ENCODE data around the gene NECAB3. TPM values are rescaled to one million over a fixed set of nuclear protein-coding genes. Genes with fewer than 3 reads are reported as not detected.
A peak's percentile ranks its signal among the peaks of the same experiment; 100 is the strongest.

The NECAB3 gene
- total RNA-seq, 2 experiments from 2014 or later, result 62.4 to 79.4 TPM

- H3K4me2 ChIP-seq (ENCODE audit: low read length), result no peak overlapping the region
- intact Hi-C loops (cut with micrococcal nuclease; ENCODE audit: unreplicated experiment), result loop anchor here (1.0 to 5.0 kb wide), 4 partner anchors 85 to 252 kb away; partner anchors contain the start of gene CDK5RAP1
- H3K36me3 ChIP-seq (ENCODE audit: insufficient read depth, low read length), result peaks cover 22% of the 10 kb centered on the region; the same call in 1 of the 2 replicates
- no peak for DNase-seq (ENCODE audit: low spot score)
- no peak overlapping the region for H2AFZ ChIP-seq (ENCODE audit: low read length)
- CTCF ChIA-PET (ENCODE audit: unreplicated experiment), result interaction anchor here (0.6 kb wide), 1 partner anchor 10 kb away, joined by 3 read pairs; no protein-coding TSS in a partner anchor
- H3K27ac ChIP-seq (ENCODE audit: low read depth, low read length, poor library complexity, severe bottlenecking), result no peak overlapping the region
- TF ChIP-seq, protein P1, sequence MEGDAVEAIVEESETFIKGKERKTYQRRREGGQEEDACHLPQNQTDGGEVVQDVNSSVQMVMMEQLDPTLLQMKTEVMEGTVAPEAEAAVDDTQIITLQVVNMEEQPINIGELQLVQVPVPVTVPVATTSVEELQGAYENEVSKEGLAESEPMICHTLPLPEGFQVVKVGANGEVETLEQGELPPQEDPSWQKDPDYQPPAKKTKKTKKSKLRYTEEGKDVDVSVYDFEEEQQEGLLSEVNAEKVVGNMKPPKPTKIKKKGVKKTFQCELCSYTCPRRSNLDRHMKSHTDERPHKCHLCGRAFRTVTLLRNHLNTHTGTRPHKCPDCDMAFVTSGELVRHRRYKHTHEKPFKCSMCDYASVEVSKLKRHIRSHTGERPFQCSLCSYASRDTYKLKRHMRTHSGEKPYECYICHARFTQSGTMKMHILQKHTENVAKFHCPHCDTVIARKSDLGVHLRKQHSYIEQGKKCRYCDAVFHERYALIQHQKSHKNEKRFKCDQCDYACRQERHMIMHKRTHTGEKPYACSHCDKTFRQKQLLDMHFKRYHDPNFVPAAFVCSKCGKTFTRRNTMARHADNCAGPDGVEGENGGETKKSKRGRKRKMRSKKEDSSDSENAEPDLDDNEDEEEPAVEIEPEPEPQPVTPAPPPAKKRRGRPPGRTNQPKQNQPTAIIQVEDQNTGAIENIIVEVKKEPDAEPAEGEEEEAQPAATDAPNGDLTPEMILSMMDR (conservative IDR thresholded peaks at IDR 0.05; ENCODE audit: low read length), result no peak
- TF ChIP-seq EZH2phosphoT487 (IDR thresholded peaks at IDR 0.05; ENCODE audit: borderline replicate concordance, low read depth, low read length), result no peak
- no peak overlapping the region for H3K4me3 ChIP-seq (ENCODE audit: low read depth, low read length, poor library complexity, severe bottlenecking)
- no TSS peak for BruUV-seq (replicated peaks)
- no peaks in the 10 kb centered on the region for H3K9me3 ChIP-seq (ENCODE audit: low read length)
- H3K79me2 ChIP-seq (ENCODE audit: insufficient read depth, low read depth, low read length), result no peaks in the 10 kb centered on the region
- POLR2A ChIA-PET, result no interaction called here
- H3K9me2 ChIP-seq (ENCODE audit: insufficient read depth, low read length), result no peaks in the 10 kb centered on the region
- H4K20me1 ChIP-seq (ENCODE audit: insufficient read depth, low read length), result no peaks in the 10 kb centered on the region
- peaks cover 19% of the 10 kb centered on the region for H3K4me1 ChIP-seq (ENCODE audit: insufficient read depth, low read length, poor library complexity, severe bottlenecking)
Measured at GRCh38 chr20:33653900-33654596, 20.2 kb downstream of the NECAB3 start.

DNA sequence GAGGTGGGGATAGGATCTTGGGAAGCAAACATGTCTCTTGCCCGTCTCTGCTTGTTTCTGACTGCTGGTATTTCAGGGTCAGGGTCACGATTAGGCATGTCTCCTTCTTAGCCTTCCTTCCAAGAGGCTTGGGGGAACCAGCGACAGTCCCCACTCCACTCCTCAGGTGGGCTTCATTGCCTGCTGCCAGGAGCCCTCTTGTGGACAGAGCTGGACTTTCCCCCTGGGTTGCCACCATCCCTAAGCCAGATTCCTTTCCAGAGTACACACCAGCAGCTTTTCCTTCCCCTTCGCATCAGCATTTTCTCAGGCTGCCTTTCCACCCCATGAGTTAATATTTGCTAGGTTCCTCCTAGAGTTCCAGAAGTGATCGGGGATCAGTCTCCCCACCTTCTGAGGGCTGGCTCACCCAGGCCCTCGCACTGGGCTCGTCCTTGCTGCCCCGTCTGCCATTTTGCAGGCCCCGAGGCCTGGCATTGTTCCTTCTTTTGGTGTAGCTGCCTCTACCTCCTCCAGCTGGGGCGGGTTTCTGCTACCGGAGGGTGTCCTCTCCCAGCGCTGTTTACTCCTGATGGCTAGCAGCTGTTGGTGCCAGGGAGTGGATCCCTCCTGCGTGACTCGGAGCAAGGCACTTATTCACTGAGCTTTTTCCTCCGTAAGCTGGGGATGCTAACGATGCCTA lies 20.9 kb downstream of the NECAB3 start:
- Histone ChIP-seq H3K79me2 (ENCODE audit: insufficient read depth, low read depth, low read length) (no peaks in the 10 kb centered on the region), H3K9me2 (ENCODE audit: insufficient read depth, low read length) (no peaks in the 10 kb centered on the region), H3K4me3 (ENCODE audit: low read depth, low read length, poor library complexity, severe bottlenecking) (no peak overlapping the region), H4K20me1 (ENCODE audit: insufficient read depth, low read length) (no peaks in the 10 kb centered on the region), H3K4me1 (ENCODE audit: insufficient read depth, low read length, poor library complexity, severe bottlenecking) (peaks cover 19% of the 10 kb centered on the region), H3K4me2 (ENCODE audit: low read length) (no peak overlapping the region), H3K9me3 (ENCODE audit: low read length) (no peaks in the 10 kb centered on the region), H2AFZ (ENCODE audit: low read length) (no peak overlapping the region), H3K27ac (ENCODE audit: low read depth, low read length, poor library complexity, severe bottlenecking) (peak overlapping the region; percentile 0), H3K36me3 (ENCODE audit: insufficient read depth, low read length) (peaks cover 23% of the 10 kb centered on the region; the same call in 1 of the 2 replicates)
- CTCF ChIA-PET (ENCODE audit: unreplicated experiment), result interaction anchor here (0.6 kb wide), 1 partner anchor 11 kb away, joined by 3 read pairs; no protein-coding TSS in a partner anchor
- peak; percentile 82 for DNase-seq (ENCODE audit: low spot score)
- TF ChIP-seq, protein P1 (conservative IDR thresholded peaks at IDR 0.05; ENCODE audit: low read length), result peak; percentile 91
- no peak for TF ChIP-seq EZH2phosphoT487 (IDR thresholded peaks at IDR 0.05; ENCODE audit: borderline replicate concordance, low read depth, low read length)
- no TSS peak for BruUV-seq (replicated peaks)
- intact Hi-C loops (cut with micrococcal nuclease; ENCODE audit: unreplicated experiment), result loop anchor here (1.0 to 5.0 kb wide), 4 partner anchors 85 to 251 kb away; partner anchors contain the start of gene CDK5RAP1
- POLR2A ChIA-PET, result interaction anchor here (0.6 kb wide), 1 partner anchor 954 kb away, joined by 3 read pairs; no protein-coding TSS in a partner anchor
